Mononuclear cell (primary cell): Measurements from ENCODE around the gene ALDH1A3. TPM values are rescaled to one million over a fixed set of nuclear protein-coding genes. Genes with fewer than 3 reads are reported as not detected.

Source experiments
- H3K27me3 ChIP-seq: 2 replicates; pipeline ENCODE4 v1.6.0; 2011; ENCODE audit warnings: low read length, control low read depth; ENCODE audit not compliant: insufficient read depth
- H3K4me1 ChIP-seq: 2 replicates; pipeline ENCODE4 v1.5.1; 2011; ENCODE audit warnings: mild to moderate bottlenecking, low read length, control low read depth; ENCODE audit not compliant: insufficient read depth
- H3K4me3 ChIP-seq: 2 replicates; pipeline ENCODE4 v1.5.1; 2011; ENCODE audit warnings: mild to moderate bottlenecking, low read length, moderate library complexity
- H3K9me3 ChIP-seq: 2 replicates; pipeline ENCODE4 v1.5.1; 2011; ENCODE audit warnings: low read depth, mild to moderate bottlenecking, control low read depth, low read length
- total RNA-seq: library from RNA; depleted of rRNA; stranded (reverse); fragments of >200 nt; gene quantifications from one replicate; pipeline ENCODE4 v1.2.3, GENCODE V29; 2012

The ALDH1A3 gene
- total RNA-seq, 1 donor, result 0.10 TPM

GRCh38 chr15:100900136-100900794, 20.6 kb downstream of the ALDH1A3 start:
- Histone ChIP-seq H3K4me1 (peaks cover 8% of the 10 kb centered on the region), H3K4me3 (no peak overlapping the region), H3K9me3 (no peaks in the 10 kb centered on the region), H3K27me3 (no peaks in the 10 kb centered on the region)

- H3K9me3 ChIP-seq, result no peaks in the 10 kb centered on the region
Measured at GRCh38 chr15:100900795-100901169, 21.2 kb downstream of the ALDH1A3 start.

GRCh38 chr15:100901296-100901695, 21.7 kb downstream of the ALDH1A3 start:
- no peaks in the 10 kb centered on the region for H3K9me3 ChIP-seq
- no peaks in the 10 kb centered on the region for H3K27me3 ChIP-seq
- peaks cover 8% of the 10 kb centered on the region for H3K4me1 ChIP-seq
- no peak overlapping the region for H3K4me3 ChIP-seq

More at GRCh38 chr15:100900795-100901169, 21.2 kb downstream of the ALDH1A3 start:
- peaks cover 8% of the 10 kb centered on the region for H3K4me1 ChIP-seq
- H3K4me3 ChIP-seq, result no peak overlapping the region
- no peaks in the 10 kb centered on the region for H3K27me3 ChIP-seq

- no peaks in the 10 kb centered on the region for H3K27me3 ChIP-seq
- no peak overlapping the region for H3K4me3 ChIP-seq
- no peaks in the 10 kb centered on the region for H3K9me3 ChIP-seq
- H3K4me1 ChIP-seq, result peaks cover 8% of the 10 kb centered on the region
Measured at GRCh38 chr15:100901702-100902435, 22.2 kb downstream of the ALDH1A3 start.

- no peaks in the 10 kb centered on the region for H3K9me3 ChIP-seq
- H3K4me3 ChIP-seq, result no peak overlapping the region
- H3K4me1 ChIP-seq, result peaks cover 8% of the 10 kb centered on the region
- H3K27me3 ChIP-seq, result no peaks in the 10 kb centered on the region
Measured at GRCh38 chr15:100902436-100903167, 23.0 kb downstream of the ALDH1A3 start.

GRCh38 chr15:100903168-100903554, 23.5 kb downstream of the ALDH1A3 start:
- Histone ChIP-seq H3K9me3 (no peaks in the 10 kb centered on the region), H3K4me3 (no peak overlapping the region), H3K27me3 (no peaks in the 10 kb centered on the region), H3K4me1 (peaks cover 8% of the 10 kb centered on the region)

GRCh38 chr15:100905850-100906249, 26.2 kb downstream of the ALDH1A3 start:
- Histone ChIP-seq H3K4me1 (peaks cover 8% of the 10 kb centered on the region), H3K27me3 (no peaks in the 10 kb centered on the region), H3K9me3 (no peaks in the 10 kb centered on the region), H3K4me3 (no peak overlapping the region)

- Histone ChIP-seq H3K27me3 (no peaks in the 10 kb centered on the region), H3K9me3 (no peaks in the 10 kb centered on the region)
Measured at GRCh38 chr15:100908466-100908865, 28.8 kb downstream of the ALDH1A3 start.

GRCh38 chr15:100909565-100909964, 29.9 kb downstream of the ALDH1A3 start:
- no peaks in the 10 kb centered on the region for H3K4me1 ChIP-seq
- no peaks in the 10 kb centered on the region for H3K9me3 ChIP-seq
- no peaks in the 10 kb centered on the region for H3K27me3 ChIP-seq
- H3K4me3 ChIP-seq, result no peak overlapping the region

More at GRCh38 chr15:100908466-100908865, 28.8 kb downstream of the ALDH1A3 start:
- Histone ChIP-seq H3K4me3 (no peak overlapping the region), H3K4me1 (no peaks in the 10 kb centered on the region)

- Histone ChIP-seq H3K27me3 (no peaks in the 10 kb centered on the region), H3K4me3 (no peak overlapping the region), H3K4me1 (no peaks in the 10 kb centered on the region), H3K9me3 (no peaks in the 10 kb centered on the region)
Measured at GRCh38 chr15:100909989-100910955, 30.6 kb downstream of the ALDH1A3 start.

- no peaks in the 10 kb centered on the region for H3K4me1 ChIP-seq
- H3K4me3 ChIP-seq, result no peak overlapping the region
- no peaks in the 10 kb centered on the region for H3K27me3 ChIP-seq
- H3K9me3 ChIP-seq, result no peaks in the 10 kb centered on the region
Measured at GRCh38 chr15:100911086-100911485, 31.5 kb downstream of the ALDH1A3 start.

- Histone ChIP-seq H3K4me3 (no peak overlapping the region), H3K27me3 (no peaks in the 10 kb centered on the region), H3K9me3 (no peaks in the 10 kb centered on the region), H3K4me1 (peaks cover 18% of the 10 kb centered on the region)
Measured at GRCh38 chr15:100913961-100914360, 34.3 kb downstream of the ALDH1A3 start.

- Histone ChIP-seq H3K27me3 (no peaks in the 10 kb centered on the region), H3K4me3 (no peak overlapping the region), H3K4me1 (peaks cover 20% of the 10 kb centered on the region), H3K9me3 (no peaks in the 10 kb centered on the region)
Measured at GRCh38 chr15:100914876-100915275, 35.2 kb downstream of the ALDH1A3 start.

GRCh38 chr15:100918034-100918689, 38.5 kb downstream of the ALDH1A3 start:
- Histone ChIP-seq H3K27me3 (peaks cover 6% of the 10 kb centered on the region), H3K4me3 (peak overlapping the region; percentile 70), H3K9me3 (no peaks in the 10 kb centered on the region), H3K4me1 (peaks cover 53% of the 10 kb centered on the region)
